Stimulated activated CD4-positive, alpha-beta T cell treated with anti-CD3 and anti-CD28 coated beads, Interleukin-12 subunit alpha, Interleukin-12 subunit beta, amount 100 ng/mL, for 4 hours (primary cell): ENCODE measurements around the gene NPDC1.
A peak's percentile ranks its signal among the peaks of the same experiment; 100 is the strongest.
"Not testable (repeated sequence)": the region's sequence is repeated elsewhere in the genome, so short reads cannot be mapped to it uniquely, and the experiment has no call there.

Experiments used
- DNase-seq: peaks from one replicate; pipeline ENCODE4 v3.0.0-alpha.2; 2020

The NPDC1 gene

DNA sequence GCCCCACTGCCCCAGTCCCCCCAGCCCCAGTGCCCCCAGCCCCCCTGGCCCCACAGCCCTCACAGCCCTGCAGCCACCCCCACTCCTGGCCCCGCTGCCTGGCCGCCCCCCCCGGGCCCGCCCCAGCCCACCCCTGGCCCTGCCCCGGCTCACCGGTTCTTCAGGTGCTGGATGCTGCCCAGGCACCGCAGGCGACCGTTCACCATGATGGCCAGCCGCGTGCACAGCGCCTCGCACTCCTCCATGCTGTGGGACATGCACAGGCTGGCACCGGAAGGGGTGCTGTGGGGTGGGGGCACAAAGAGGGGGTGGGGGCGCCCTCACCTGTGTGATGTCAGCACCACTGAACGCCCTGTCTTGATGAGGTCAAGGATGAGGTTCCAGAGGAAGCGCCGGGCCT, 36.8 kb downstream of the NPDC1 start:
- no peak for DNase-seq

DNA sequence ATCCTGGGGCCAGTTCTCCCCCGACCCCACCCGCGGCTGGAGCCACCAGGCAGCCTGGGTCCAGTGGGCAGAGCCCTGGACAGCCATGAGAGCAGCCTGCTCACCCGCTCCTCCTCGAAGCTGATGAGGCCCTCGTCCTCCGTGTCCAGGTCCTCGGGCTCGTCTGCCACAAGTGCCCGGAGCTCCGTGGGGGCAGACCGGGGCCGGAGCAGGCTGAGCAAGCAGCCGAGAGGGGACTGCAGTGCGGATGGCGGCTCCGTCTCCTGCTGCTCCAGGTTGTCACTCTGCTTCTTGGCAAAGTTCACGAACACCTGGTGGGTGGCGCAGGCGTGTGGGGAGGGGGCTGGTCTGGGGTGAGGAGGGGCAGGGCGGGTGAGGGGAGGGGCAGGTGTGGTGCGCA, 37.7 kb downstream of the NPDC1 start:
- DNase-seq = no peak

DNA sequence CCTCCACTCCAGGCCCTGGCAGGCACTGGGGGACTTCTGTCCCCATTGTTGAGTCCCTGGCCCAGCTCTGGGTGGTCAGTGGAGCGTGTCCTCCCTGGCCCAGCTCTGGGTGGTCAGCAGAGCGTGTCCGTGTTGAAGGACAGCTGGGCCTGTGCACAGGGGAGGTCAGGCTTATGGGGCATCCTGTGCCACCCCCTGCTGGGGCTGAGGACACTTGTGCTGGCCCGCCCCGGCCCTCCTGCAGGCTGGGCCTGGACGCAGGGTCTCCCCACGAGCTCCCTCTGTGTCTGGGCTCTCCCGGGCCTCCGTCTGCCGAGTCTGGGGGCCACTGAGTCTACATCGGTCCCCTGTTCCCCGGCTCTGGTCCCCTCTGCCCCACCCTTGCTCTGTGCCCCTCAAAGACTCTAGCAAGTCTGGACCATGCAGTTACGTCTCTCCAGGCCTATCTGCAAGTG, 38.1 kb downstream of the NPDC1 start:
- no peak for DNase-seq

DNA sequence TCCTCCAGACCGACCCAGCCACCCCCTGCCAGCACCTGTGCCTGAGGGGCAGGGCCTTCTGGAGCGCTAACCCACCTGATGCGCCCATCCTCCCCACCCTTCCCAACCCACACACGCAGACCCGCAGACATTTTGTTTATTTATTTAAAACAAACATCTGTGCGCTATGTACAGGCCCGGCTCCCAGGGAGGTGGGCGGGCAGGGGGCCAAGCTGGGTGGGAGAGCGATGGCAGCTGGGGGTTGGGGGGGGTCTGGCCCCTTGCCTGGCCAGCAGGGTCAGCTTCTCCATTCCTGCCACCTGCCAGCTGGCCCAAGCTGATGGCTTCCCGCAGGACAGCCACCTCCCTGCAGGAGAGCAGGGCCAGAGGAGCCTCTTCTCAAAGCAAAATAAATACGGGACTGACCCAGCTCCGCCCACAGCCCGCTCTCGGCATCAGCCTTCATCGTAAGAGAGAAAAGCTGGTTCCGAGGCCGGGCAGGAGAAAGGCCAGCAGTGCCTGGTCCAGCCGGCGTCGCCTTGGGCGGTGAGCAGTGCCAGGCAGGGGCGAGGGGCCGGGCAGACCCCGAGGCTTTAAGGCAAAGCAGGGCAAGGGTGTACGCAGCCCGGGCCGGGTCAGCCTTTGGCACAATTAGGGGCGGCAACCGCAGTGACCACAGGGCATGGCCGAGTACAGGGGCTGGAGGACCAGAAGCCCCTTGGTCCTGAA, 38.7 kb downstream of the NPDC1 start:
- no peak for DNase-seq

DNA sequence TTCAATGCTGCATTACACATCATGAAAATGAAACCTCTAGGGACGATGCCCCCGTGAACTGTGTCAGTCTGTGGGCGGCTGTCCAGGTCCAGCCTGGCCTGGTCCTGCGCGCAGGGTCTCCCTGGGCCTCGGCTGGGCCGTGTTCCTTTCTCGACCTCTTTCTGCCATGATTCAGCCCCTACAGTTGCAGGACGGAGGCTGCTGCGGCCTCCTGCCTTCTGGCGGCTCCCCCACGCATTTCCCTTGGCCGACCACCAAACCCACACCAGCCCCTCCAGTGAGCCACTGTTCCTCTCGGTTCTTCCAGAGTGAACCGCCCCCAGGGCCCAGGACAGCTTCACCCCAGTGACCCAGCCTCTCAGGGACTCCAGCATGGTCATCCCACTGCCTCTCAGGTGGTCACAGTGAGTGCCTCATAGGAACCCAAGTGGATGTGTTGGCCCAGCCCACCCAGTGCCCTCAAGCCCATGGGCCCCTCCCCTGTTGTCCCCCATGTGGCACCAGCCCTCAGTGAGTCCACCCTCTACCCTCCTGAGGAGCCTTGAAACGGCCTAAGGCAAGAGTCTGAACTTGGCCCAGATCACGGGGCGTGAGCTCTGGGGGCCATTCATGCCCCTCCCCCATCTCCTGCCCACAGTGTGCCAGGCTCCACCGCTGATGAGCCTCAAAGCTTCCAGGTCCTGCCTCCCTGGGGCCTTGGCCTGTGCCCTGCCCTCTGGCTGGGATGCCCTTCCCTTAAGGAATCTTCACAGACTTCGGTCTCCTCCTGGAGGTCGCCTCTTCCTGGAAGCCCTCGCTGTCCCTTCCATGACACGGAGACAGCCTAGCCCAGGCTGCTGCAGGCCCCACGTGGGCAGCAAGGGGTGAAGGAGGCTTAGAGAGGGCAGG, 39.6 kb downstream of the NPDC1 start:
- no peak for DNase-seq

DNA sequence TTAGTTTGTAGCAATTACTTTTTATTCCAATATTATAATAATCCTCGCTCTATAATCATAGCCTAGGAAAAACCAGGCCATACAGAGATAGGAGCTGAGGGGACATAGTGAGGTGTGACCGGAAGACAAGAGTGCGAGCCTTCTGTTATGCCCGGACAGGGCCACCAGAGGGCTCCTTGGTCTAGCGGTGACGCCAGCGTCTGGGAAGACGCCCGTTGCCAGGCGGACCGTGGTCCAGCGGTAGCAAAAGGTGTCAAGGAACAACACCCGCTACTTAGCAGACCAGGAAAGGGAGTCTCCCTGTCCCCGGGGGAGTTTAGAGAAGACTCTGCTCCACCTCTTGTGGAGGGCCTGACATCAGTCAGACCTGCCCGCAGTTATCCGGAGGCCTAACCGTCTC, 41.7 kb downstream of the NPDC1 start:
- DNase-seq = not testable (repeated sequence)

DNA sequence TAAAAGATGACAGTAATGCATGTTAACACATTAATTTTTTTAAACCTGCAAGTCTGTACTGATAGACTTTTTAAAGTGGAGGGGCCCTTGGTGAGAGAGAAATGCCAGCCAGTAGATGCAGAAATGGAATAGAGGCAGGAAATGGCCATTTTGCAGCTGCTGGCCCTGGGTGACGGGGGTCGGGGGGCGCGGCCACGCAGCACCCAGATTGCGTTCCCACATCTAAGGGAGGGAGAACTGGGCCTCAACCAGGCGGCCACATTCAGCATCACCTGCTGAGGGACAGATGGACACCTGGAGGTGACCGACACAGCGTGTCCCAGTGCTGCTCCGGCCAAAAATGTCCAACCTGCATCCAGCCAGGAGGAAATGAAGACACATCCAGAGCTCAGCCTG, 43.3 kb downstream of the NPDC1 start:
- DNase-seq = no peak

DNA sequence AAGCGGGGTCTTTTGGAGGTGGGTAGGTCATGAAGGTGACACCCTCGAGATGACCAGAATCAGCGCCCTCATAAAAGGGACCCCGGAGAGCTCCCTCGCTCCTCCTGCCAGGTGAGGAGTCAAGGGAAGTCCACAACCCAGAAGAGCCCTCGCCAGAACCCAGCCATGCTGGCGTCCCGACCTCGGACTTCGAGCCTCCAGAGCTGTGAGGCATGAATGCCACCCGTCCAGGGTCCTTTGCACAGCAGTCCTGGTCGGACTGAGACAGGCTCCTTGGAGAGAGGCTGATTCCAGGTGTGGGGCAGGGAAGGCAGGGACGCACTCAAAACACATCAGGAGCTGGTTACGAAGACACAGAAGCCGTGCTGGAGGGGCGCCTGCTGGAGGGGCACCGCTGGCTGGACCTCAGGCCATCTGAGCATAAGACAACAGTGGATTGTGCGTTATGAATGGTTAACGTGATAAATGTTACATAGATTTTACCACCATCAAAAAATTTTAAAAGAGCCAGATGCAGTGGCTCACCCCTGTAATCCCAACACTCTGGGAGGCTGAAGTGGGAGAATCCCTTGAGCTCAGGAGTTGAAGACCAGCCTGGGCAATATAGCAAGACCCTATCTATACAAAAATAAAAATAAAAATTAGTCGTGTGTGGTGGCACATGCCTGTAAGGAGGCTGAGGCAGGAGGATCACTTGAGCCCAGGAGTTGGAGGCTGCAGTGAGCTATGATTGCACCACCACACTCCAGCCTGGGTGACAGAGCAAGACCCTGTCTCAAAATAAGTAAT, 43.9 kb downstream of the NPDC1 start:
- DNase-seq = no peak

DNA sequence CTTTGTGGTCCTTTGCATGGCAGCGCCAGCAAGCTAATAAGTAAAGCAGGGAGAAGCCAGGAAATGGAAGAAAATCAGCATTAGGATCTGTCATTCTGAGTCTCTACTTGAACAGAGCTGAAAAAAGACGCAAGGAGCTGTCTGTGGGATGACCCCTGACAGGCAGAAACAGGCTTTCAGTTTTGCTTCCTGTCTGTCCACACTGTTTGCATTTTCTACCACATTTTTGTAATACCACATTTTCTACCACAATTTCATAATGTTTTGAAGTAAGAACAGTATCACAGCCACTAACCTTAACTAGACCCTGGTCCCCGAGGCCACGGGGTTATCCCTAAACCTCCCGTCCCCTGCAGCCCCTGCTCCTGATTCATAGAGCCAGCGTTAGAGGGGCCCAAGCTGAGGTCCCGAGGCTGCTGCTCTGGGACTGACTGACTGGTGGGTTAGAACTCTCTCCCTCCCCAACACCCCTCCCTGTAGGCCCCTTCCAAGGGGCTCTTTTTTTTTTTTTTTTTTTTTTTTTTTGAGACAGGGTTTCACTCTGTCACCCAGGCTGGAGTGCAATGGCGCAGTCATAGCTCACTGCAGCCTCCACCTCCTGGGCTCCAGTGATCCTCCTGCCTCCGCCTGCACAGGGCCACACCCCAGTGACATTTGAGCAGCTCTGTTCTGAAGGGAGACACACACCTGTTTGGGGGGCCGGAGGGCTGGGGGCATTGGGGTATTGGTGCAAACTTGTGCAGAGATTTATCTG, 45.6 kb downstream of the NPDC1 start:
- DNase-seq = no peak

DNA sequence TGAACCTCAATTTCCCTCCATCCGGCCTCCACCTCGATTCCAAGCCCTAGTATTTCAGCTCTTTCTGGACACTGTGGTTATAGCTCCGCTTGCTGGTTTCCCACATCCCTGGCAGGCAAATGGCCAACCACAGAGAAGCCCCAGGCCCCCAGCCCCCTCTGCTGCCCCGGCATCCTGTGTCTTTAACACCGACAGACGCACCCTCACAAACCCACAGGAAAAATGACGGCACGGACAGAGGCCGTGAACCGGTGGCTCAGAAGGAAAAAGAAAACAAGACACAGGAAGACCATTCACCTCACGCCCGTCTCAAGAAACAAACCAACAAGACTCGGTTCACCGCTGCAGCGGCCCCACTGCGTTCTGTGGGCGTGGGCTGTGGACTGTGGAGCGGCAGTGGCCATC, 48.1 kb downstream of the NPDC1 start:
- no peak for DNase-seq

DNA sequence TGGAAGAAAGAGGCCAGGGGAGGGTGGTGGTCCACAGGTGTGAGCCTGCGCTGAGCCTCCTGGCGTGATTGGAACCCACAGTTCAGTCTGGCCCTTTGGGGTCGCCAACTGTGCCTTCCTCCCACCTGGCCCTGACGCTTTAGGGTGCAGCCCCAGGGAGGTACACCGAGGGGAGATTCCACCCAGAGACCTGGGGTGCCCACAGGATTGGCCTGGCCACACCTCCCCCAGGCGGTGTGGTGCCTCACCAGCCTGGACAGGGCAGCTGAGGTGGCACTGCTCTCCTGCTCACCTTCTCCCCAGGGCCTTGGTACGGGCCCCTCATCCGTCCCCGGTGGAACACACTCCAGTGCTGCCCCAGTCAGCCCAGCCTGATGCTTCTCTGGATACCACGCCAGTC, 48.6 kb downstream of the NPDC1 start:
- DNase-seq = no peak

DNA sequence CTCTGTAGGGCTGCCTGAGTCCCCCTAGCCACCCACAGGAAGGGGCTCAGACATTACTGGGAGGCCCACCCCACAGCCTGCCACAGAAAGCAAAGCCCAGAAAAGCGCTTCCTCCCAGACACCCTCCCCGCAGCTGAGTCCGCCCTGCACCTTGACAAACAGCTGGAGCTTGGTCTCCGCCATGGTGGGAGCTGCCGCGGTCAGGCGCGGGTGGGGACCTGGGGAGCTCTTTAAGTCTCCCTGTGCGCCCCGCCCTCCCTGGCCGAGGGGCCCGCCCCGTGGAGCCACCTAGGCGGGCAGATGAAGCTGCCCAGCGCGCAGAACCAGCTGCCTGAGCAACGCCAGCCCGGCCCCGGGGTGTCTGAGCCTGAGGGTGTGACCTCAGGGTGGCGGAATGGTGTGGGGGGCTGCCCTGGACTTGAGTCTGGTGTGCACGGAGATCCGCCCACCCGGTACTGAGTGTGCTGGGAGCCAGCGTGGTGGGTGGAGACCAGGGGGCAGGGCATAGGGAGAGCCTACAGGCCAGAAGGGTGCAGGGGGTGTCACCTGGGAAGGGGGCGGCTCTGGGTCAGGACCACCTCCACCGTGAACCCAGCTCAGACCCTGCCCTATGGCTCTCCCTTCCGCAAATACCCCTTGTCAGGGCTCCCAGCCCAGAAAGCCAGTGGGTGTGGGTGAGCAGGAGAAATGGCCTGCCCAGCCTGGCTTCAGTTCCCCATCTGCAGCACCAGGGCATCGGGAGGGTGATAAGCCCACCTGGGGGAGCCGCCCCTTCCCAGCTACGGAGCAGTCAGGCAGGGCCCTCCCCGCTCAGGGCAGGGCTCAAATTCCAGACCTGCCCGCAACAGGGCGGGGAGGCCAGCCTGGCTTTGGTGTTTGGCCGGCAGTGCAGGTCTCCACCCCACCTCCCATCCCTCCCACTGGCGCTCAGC, 49.4 kb downstream of the NPDC1 start, which contains the start of gene CLIC3:
Gene CLIC3 (minus strand): TSS at position 208 of the 932 bp plus-strand sequence. CDS start 25 bp downstream, at position 183.
- peak; percentile 29 for DNase-seq

DNA sequence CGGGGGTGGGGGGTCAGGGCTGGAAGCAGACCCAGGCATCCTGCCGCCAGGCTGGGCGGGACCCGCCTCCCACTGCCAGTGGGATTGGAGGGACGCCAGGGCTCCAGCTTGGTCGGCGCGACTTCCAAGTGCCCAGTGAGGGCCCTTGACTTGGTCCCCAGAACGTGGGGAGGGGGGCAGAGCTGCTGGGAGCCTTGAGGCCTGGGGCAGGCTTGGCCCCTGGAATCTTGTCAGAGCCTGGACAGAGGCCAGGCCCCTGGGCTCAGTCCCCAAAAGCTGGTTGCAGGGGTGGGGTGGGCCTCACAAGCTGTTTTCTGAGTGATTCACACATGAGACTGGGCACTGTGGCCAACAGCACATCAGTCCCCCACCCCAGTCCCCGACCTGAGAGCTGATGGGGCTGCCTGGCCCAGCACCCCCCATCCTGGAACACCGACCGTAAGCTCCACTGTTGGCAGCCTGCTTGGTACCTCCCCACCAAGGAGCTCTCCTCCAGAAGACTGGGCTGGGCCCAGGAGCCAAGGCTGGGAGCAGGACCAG, 50.1 kb downstream of the NPDC1 start:
- DNase-seq = no peak

DNA sequence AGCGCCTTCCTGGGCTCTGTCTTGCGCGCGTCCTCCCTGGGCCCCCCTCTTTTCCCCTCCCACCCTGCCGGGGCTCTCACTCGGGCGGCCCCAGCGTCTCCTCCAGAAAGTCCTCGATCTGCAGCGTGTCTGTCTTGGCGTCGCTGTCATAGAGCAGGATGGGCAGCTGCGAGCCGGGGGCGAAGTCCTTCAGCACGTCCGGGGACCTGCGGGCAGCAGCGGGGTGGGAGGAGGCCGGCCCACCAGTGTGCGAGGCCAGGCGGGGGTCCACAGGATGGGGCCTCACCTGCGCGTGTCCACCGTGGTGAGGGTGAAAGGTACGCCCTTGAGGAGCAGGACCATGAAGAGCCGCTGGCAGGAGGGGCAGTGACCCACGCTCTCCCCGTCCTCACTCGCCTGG, 50.6 kb downstream of the NPDC1 start:
- DNase-seq = no peak

DNA sequence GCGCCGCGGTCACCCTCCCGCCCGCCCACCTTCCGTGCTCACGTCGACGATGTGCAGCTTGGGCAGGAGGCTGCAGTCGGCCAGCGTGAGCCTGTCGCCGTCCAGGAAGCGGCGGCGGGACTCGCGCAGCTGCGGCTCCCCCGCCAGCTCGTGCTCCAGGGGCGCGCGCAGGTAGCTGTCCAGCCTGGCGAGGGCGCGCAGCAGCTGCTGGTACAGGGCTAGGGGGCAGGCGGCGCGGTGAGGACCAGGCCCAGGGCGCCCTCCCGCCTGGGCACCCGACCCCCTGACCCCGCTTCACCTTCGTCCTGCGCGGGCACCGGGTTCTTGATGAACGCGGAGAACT, 51.1 kb downstream of the NPDC1 start:
- no peak for DNase-seq

DNA sequence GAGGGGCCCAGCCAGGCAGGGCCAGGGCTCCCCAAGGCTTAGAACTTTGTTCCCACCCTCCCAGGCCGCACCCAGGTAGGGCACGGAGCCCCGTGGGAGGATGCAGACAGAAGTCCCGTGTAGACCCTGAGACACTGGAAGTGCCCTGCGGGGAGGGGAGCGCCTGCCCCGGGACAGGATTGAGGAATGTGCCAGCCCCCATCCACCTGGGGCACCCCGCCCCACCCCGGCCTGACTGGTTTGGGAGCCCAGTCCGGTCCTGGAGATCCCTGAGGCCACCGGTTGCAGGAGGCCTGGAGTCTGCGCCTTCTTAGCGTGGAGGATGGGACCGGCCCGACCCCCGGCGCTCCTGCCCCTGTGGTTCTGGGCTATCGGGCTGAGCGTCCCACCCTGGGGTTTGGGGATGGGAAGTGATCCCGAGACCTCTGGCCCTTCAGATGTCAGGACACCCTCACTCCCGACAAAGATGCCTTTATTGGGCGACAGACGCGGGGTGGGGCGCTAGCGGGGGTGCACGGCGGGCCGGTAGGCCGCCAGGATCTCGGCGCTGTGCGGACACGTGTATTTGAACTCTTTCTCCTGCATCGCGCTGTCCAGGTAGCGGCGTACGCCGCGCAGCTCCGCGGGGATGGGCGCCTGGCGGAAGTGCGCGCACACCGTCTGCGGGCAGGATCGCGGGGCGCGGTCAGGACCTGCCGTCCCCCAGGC, 51.6 kb downstream of the NPDC1 start:
- DNase-seq = no peak

DNA sequence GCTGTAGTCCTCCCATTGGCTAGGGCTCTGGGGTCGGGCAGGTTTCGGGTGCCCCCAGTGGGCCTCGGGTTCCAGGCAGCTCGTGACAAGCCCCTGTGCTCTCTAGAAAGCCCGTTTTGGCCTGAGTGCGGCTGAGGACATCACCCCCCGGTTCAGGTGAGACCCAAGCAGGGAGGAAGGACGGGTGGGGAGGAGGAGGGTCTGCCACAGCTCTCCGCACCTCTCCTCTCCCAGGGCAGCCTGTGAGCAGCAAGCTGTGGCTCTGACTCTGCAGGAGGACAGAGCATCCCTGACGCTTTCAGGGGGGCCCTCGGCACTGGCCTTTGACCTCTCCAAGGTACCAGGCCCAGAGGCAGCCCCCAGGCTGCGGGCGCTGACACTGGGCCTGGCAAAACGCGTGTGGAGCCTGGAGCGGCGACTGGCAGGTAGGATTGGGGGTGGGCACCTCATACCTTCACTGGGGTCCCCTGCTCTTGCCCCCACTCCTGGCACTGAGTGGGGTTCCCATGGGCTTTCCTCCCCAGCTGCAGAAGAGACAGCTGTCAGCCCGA, 53.1 kb downstream of the NPDC1 start:
- DNase-seq = no peak

DNA sequence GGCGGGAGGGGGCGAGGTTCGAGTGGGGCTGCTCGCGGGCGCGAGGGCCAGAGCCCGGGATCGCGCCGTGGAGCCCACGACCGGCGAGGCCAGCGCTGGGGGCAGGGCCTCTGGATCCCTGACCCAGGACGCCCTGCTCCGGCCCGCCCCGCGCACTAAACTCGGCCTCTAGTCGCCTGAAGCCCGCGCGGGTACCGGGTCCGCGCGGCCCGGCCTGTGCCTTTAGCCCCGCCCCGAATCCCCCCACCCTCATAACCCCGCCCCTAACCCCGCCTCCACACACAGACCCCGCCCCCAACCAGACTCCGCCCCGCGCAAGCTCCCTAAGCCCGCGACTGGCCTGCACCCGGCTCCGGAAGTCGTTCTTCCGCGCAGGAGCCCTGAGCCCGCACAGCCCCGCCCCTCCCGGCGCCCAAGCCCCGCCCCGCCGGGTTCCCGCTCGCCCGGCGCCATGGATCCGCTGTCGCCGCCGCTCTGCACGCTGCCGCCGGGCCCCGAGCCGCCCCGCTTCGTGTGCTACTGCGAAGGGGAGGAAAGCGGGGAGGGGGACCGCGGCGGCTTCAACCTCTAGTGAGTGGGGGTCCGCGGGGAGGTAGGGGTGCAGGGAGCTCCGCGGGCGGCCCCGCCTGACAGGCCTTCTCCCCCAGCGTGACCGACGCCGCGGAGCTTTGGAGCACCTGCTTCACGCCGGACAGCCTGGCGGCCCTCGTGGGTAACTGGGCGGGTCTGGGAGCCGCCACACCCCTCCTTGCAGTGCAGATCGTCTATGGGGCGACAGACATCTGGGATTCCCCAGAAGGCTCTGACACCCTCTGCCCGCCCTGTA, 53.8 kb downstream of the NPDC1 start, which contains the start of gene PAXX:
Gene PAXX (plus strand): TSS at position 430 of the 826 bp plus-strand sequence. CDS start 22 bp downstream, at position 452.
- peak; percentile 96 for DNase-seq
